OCI-LY7 (cell line): ENCODE results near the gene DDN.

ENCODE experiments used
- EZH2phosphoT487 ChIP-seq: fragments of 200-600 bp; sonication (generic); IDR thresholded peaks from 2 replicates; pipeline ENCODE4 v1.6.1; 2018; ENCODE audit warnings: low read depth, borderline replicate concordance, mild to moderate bottlenecking, mixed run types, antibody characterized with exemption, low read length, moderate library complexity, mixed read lengths
- TF ChIP-seq, protein P1 (sequence below): fragments of 200-600 bp; sonication (generic); conservative IDR thresholded peaks from 2 replicates; pipeline ENCODE4 v1.5.1; 2014; ENCODE audit warnings: mild to moderate bottlenecking, antibody characterized with exemption, low read length, moderate library complexity, mixed read lengths

DNA sequence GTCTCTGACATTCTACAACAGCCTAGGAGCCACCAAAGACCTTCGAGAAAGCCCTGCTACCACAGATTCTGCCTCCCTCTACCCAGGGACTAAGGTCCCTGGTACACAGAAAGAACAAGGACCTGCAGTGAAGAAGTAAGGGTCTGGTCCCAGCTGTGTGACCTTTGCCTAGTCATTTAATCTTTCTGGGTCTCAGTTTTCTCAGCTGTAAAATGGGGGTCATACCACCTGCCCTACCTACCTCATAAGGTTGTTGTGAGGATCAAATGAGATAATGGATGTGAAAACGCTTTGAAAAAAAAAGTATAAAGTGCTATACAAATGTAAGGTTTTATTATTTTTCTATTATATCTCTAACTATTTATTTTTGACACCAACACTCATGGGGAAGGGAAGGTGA is 24.6 kb upstream of the DDN start:
- TF ChIP-seq, protein P1, sequence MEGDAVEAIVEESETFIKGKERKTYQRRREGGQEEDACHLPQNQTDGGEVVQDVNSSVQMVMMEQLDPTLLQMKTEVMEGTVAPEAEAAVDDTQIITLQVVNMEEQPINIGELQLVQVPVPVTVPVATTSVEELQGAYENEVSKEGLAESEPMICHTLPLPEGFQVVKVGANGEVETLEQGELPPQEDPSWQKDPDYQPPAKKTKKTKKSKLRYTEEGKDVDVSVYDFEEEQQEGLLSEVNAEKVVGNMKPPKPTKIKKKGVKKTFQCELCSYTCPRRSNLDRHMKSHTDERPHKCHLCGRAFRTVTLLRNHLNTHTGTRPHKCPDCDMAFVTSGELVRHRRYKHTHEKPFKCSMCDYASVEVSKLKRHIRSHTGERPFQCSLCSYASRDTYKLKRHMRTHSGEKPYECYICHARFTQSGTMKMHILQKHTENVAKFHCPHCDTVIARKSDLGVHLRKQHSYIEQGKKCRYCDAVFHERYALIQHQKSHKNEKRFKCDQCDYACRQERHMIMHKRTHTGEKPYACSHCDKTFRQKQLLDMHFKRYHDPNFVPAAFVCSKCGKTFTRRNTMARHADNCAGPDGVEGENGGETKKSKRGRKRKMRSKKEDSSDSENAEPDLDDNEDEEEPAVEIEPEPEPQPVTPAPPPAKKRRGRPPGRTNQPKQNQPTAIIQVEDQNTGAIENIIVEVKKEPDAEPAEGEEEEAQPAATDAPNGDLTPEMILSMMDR: no peak
- no peak for TF ChIP-seq EZH2phosphoT487
